Fibroblast of pulmonary artery (primary cell): Measurements from ENCODE around the gene GAK.

Experiments used
- DNase-seq: peaks from one replicate; pipeline ENCODE4 v3.0.0-alpha.2; 2010; ENCODE audit warnings: low read depth
- H3K4me3 ChIP-seq: replicated peaks from 2 replicates; pipeline ENCODE4 v1.5.1; 2011; ENCODE audit warnings: low read depth, mild to moderate bottlenecking, control low read depth, low read length, moderate library complexity
- CTCF ChIP-seq: IDR thresholded peaks from 2 replicates; pipeline ENCODE4 v1.5.1; 2011; ENCODE audit warnings: mild to moderate bottlenecking, control low read depth, low read length, inconsistent platforms; ENCODE audit errors: missing control alignments

Gene GAK

GRCh38 chr4:909131-909571, 23.0 kb downstream of the GAK start:
- no peak for TF ChIP-seq CTCF
- no peak for DNase-seq
- H3K4me3 ChIP-seq = no peak overlapping the region

- TF ChIP-seq CTCF = no peak
- no peak overlapping the region for H3K4me3 ChIP-seq
Observed at GRCh38 chr4:907691-908425, 24.3 kb downstream of the GAK start.

GRCh38 chr4:907103-907400, 25.1 kb downstream of the GAK start:
- DNase-seq = no peak
- TF ChIP-seq CTCF = no peak

More at GRCh38 chr4:907691-908425, 24.3 kb downstream of the GAK start:
- peak; percentile 63 for DNase-seq

GRCh38 chr4:906339-907102, 25.6 kb downstream of the GAK start:
- TF ChIP-seq CTCF = no peak
- no peak overlapping the region for H3K4me3 ChIP-seq
- no peak for DNase-seq

More at GRCh38 chr4:907103-907400, 25.1 kb downstream of the GAK start:
- H3K4me3 ChIP-seq = no peak overlapping the region

GRCh38 chr4:905485-906338, 26.4 kb downstream of the GAK start:
- no peak overlapping the region for H3K4me3 ChIP-seq
- DNase-seq = no peak
- no peak for TF ChIP-seq CTCF

- H3K4me3 ChIP-seq = no peak overlapping the region
- no peak for DNase-seq
- no peak for TF ChIP-seq CTCF
Observed at GRCh38 chr4:903066-904046, 28.8 kb downstream of the GAK start.
